Duodenal mucosa (tissue), 2 donors: ENCODE data around the gene FOXO3.

Experiments used
- H3K27ac ChIP-seq: one replicate; pipeline ENCODE4 v1.7.0; 2013; ENCODE audit warnings: low read depth, low read length
- H3K27me3 ChIP-seq, 2 donors: one replicate each; pipeline ENCODE4 v1.7.0; 2013; ENCODE audit warnings: low read length in 2 of 2, control low read depth in 1 of 2; ENCODE audit not compliant: insufficient read depth in 2 of 2, control insufficient read depth in 1 of 2
- H3K36me3 ChIP-seq, 2 donors: one replicate each; pipeline ENCODE4 v1.7.0; 2013; ENCODE audit warnings: low read length in 2 of 2, control low read depth in 1 of 2; ENCODE audit not compliant: insufficient read depth in 2 of 2, control insufficient read depth in 1 of 2
- H3K4me1 ChIP-seq, 2 donors: one replicate each; pipeline ENCODE4 v1.7.0; 2013; ENCODE audit warnings: low read length in 2 of 2, control low read depth in 1 of 2; ENCODE audit not compliant: insufficient read depth in 2 of 2, control insufficient read depth in 1 of 2
- H3K4me3 ChIP-seq, 2 donors: one replicate each; pipeline ENCODE4 v1.7.0; 2013; ENCODE audit warnings: low read length in 2 of 2, low read depth in 1 of 2
- H3K9ac ChIP-seq, 2 donors: one replicate each; pipeline ENCODE4 v1.7.0; 2013; ENCODE audit warnings: low read length in 2 of 2, low read depth in 1 of 2
- H3K9me3 ChIP-seq, 2 donors: one replicate each; pipeline ENCODE4 v1.7.0; 2013; ENCODE audit warnings: low read length in 2 of 2, control low read depth in 1 of 2; ENCODE audit not compliant: control insufficient read depth in 1 of 2

FOXO3 gene

GRCh38 chr6:108582618-108583017, 21.9 kb downstream of the FOXO3 start:
- Histone ChIP-seq H3K27ac (no peak overlapping the region), H3K4me1 (peaks cover 56 to 69% of the 10 kb centered on the region in 2 donors), H3K36me3 (peaks cover 0 to 7% of the 10 kb centered on the region in 2 donors), H3K9ac (no peak overlapping the region), H3K9me3 (no peaks in the 10 kb centered on the region), H3K27me3 (no peaks in the 10 kb centered on the region), H3K4me3 (no peak overlapping the region)

DNA sequence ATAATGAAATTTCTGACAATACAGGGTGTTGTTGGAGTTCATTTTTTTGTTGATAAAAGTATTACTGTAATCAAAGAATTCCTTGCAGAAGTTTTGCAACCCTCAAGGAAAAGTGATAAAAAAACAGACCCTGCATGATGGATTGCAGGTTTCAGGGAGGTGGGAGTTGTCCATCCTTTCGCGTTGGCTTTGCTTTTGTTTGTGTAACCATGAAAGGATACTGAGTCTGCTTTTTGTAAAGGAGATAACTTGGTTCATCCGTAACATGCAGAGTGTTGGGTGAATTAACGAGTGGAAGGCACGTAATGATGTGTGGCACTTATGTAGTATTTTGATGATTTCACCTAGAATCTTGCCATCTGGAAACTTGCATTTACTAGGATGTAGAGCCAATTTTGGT, 23.6 kb downstream of the FOXO3 start:
- no peaks in the 10 kb centered on the region for H3K9me3 ChIP-seq
- H3K27me3 ChIP-seq = no peaks in the 10 kb centered on the region
- no peak overlapping the region for H3K27ac ChIP-seq
- no peak overlapping the region for H3K9ac ChIP-seq
- H3K4me1 ChIP-seq = peaks cover 61 to 78% of the 10 kb centered on the region in 2 donors
- H3K4me3 ChIP-seq = no peak overlapping the region
- H3K36me3 ChIP-seq = no peaks in the 10 kb centered on the region

DNA sequence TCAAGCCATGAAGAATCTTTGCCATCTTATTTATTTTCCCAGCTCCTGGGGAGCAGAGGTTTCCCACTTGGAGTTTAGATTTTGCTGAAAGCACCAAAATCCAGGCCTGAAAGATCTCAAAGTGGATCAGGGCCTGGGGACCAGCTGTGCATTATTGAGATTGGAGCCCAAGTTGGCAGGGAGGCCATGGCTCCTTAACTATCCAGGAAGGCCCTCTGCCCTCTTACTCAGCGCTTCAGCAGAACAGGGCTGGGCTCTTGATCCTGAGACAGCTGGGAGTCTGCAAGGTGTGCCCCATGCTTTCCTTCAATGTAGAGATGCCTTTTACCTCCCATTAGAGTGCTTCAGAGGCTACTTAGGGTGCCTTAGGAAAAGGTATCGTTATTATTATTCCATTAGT, 24.6 kb downstream of the FOXO3 start:
- Histone ChIP-seq H3K4me3 (no peak overlapping the region), H3K9me3 (no peaks in the 10 kb centered on the region), H3K27me3 (no peaks in the 10 kb centered on the region), H3K9ac (no peak overlapping the region), H3K4me1 (peaks cover 67 to 79% of the 10 kb centered on the region in 2 donors), H3K36me3 (no peaks in the 10 kb centered on the region), H3K27ac (no peak overlapping the region)

DNA sequence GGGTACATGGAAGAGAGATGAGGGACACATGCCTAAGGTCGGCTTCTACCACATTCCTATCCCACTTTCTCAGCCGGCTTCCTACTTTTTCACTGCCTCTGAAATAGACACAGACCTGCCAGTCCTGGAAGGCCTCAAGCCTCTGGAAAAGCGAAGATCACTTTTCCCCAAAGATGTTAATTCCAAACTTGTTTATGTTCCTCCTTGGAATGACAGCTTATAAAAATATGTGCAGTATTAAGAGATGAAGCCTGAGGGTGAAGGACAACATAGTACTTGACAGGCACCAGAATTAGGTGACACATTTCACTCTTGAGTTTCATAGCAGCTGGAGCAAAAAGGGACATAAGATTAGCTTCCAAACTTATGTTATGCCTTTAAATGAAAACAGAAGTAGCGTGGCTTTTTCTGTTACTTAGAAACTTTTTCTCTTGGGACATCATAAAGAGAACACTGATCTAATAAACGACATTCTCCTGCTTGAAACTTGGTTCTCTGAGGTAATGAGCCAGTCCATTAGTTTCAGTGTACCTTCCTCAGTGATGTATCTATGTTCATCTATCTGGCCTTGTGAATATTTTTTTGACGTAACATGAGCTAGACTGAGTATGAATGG, 25.3 kb downstream of the FOXO3 start:
- H3K4me1 ChIP-seq = peaks cover 71 to 79% of the 10 kb centered on the region in 2 donors
- H3K9ac ChIP-seq = no peak overlapping the region
- H3K4me3 ChIP-seq = no peak overlapping the region
- H3K9me3 ChIP-seq = no peaks in the 10 kb centered on the region
- peaks cover 0 to 3% of the 10 kb centered on the region in 2 donors for H3K36me3 ChIP-seq
- no peaks in the 10 kb centered on the region for H3K27me3 ChIP-seq
- H3K27ac ChIP-seq = no peak overlapping the region

GRCh38 chr6:108587258-108588059, 26.7 kb downstream of the FOXO3 start:
- Histone ChIP-seq H3K9ac (no peak overlapping the region), H3K9me3 (no peaks in the 10 kb centered on the region), H3K27ac (no peak overlapping the region), H3K36me3 (peaks cover 0 to 3% of the 10 kb centered on the region in 2 donors), H3K4me1 (peaks cover 71 to 78% of the 10 kb centered on the region in 2 donors), H3K4me3 (no peak overlapping the region), H3K27me3 (no peaks in the 10 kb centered on the region)

- H3K9me3 ChIP-seq = no peaks in the 10 kb centered on the region
- no peaks in the 10 kb centered on the region for H3K27me3 ChIP-seq
- peak overlapping the region; percentile 67 for H3K27ac ChIP-seq
- H3K4me1 ChIP-seq = peaks cover 70 to 78% of the 10 kb centered on the region in 2 donors
- no peak overlapping the region for H3K9ac ChIP-seq
- no peak overlapping the region for H3K4me3 ChIP-seq
- H3K36me3 ChIP-seq = peaks cover 0 to 3% of the 10 kb centered on the region in 2 donors
Observed at GRCh38 chr6:108588586-108588985, 27.9 kb downstream of the FOXO3 start.

GRCh38 chr6:108589244-108589791, 28.6 kb downstream of the FOXO3 start:
- Histone ChIP-seq H3K27ac (peak overlapping the region; percentile 67), H3K9ac (peak overlapping the region; percentile 2 to 3), H3K9me3 (no peaks in the 10 kb centered on the region), H3K4me1 (peaks cover 64 to 77% of the 10 kb centered on the region in 2 donors), H3K36me3 (peaks cover 0 to 3% of the 10 kb centered on the region in 2 donors), H3K27me3 (no peaks in the 10 kb centered on the region), H3K4me3 (no peak overlapping the region)

GRCh38 chr6:108591040-108591816, 30.5 kb downstream of the FOXO3 start:
- H3K27me3 ChIP-seq = no peaks in the 10 kb centered on the region
- peaks cover 64 to 68% of the 10 kb centered on the region in 2 donors for H3K4me1 ChIP-seq
- no peaks in the 10 kb centered on the region for H3K9me3 ChIP-seq
- peak overlapping the region; percentile 52 for H3K27ac ChIP-seq
- H3K4me3 ChIP-seq = no peak overlapping the region
- no peak overlapping the region for H3K9ac ChIP-seq
- peaks cover 0 to 3% of the 10 kb centered on the region in 2 donors for H3K36me3 ChIP-seq

- Histone ChIP-seq H3K9ac (no peak overlapping the region), H3K4me1 (peaks cover 52 to 65% of the 10 kb centered on the region in 2 donors), H3K27ac (no peak overlapping the region), H3K36me3 (peaks cover 0 to 3% of the 10 kb centered on the region in 2 donors), H3K27me3 (no peaks in the 10 kb centered on the region), H3K4me3 (no peak overlapping the region), H3K9me3 (no peaks in the 10 kb centered on the region)
Observed at GRCh38 chr6:108592371-108593337, 31.9 kb downstream of the FOXO3 start.
